Activated T-helper 17 cell treated with anti-CD3 and anti-CD28 coated beads, Interleukin-2, amount 50 U/mL, for 72 hours (primary cell): Measurements from ENCODE around the gene MOGAT2. TPM values are rescaled to one million over a fixed set of nuclear protein-coding genes. Genes with fewer than 3 reads are reported as not detected.
"Not testable (repeated sequence)": the region's sequence is repeated elsewhere in the genome, so short reads cannot be mapped to it uniquely, and the experiment has no call there.

Experiments
- ATAC-seq: fragments of 150-1000 bp; cut with Tn5 transposase; replicated peaks from 2 replicates; pipeline ENCODE4 v1.10.0; 2021; ENCODE audit warnings: mild to moderate bottlenecking, moderate library complexity
- H3K27ac Mint-ChIP-seq: one replicate; pipeline ENCODE4 v1.8.0; 2022; ENCODE audit warnings: mixed read lengths
- H3K27me3 Mint-ChIP-seq: one replicate; pipeline ENCODE4 v1.8.0; 2022; ENCODE audit warnings: mixed read lengths
- H3K36me3 Mint-ChIP-seq: one replicate; pipeline ENCODE4 v1.8.0; 2022; ENCODE audit warnings: low read depth, mild to moderate bottlenecking, mixed read lengths
- H3K4me1 Mint-ChIP-seq: one replicate; pipeline ENCODE4 v1.8.0; 2022; ENCODE audit warnings: mixed read lengths
- H3K4me3 Mint-ChIP-seq: one replicate; pipeline ENCODE4 v1.8.0; 2022; ENCODE audit warnings: mild to moderate bottlenecking, mixed read lengths
- H3K9me3 Mint-ChIP-seq: one replicate; pipeline ENCODE4 v1.8.0; 2022; ENCODE audit warnings: mixed read lengths
- total RNA-seq, 2 donors: library from RNA; stranded (reverse); gene quantifications; one replicate each; pipeline ENCODE4 v1.2.3, GENCODE V29; 2022

MOGAT2 gene
- total RNA-seq, 2 donors from 2014 or later, result not detected

DNA sequence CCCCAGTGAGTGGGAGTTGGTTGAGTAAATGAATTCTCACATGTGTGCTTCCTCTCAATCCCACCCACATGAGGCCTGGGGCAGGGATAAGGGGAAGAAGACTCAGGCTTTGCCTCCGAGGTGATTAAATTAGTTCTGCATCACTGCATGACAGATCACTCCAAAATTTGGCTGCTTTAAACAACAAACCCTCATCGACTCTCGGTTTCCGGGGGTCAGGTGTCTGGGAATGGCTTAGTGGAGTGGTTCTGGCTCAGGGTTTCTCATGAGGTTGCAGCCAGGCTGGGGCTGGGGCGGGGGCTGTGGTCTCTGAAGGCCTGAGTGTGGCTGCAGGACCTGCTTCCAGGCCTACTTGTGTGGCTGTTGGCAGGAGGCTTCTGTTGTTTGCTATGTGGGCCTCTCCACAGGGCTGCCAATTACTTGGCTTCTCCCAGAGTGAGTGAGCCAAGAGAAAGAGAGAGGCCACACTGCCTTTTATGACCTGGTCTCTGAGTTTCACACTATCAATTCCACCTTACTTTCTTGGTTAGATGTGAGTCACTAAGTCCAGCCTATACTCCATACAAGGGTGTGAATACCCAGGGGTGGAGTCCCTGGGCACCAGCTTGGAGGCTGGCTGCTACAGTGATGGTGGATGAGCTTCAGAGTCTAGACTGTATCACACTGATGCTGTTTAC, 15.9 kb downstream of the MOGAT2 start:
- Mint-ChIP-seq H3K4me3 (no peak overlapping the region), H3K27ac (no peak overlapping the region), H3K27me3 (peaks cover 12% of the 10 kb centered on the region), H3K36me3 (no peaks in the 10 kb centered on the region), H3K4me1 (peaks cover 4% of the 10 kb centered on the region), H3K9me3 (no peaks in the 10 kb centered on the region)
- peak; percentile 94 for ATAC-seq

DNA sequence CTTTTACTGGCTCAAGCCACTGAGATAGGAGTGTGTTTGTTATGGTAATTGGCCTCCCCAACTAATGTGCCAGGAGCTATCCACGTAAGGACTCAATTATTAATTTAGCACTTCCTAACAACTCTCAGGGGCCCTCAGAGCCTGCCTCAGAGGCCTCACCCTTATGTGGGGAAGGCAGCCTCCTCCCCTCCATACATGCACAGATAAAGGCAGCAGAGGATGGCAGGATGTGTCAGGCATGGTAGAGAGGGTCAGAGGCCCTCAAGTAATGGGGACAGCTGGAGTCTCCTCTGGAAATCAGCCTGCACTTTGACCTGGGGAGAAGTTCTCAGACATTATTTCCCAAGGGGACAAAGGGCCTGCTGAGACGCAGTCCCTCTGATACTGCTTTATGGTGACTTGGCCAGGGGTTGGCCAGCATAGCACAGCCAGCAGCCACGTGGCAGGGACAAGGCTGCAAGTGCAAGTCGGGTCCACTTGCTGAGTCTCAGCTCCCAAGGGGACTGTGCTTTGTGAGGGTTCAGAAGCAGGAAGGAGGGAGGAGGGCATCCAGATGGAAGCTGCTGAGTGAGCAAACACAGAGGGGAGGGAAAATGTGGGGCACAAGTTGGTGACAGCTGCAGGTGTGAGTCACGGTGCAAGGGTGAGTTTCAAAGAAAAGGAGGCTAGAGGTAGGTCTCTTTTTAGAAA, 17.0 kb downstream of the MOGAT2 start:
- no peak overlapping the region for H3K4me3 Mint-ChIP-seq
- ATAC-seq, result no peak
- no peaks in the 10 kb centered on the region for H3K36me3 Mint-ChIP-seq
- H3K4me1 Mint-ChIP-seq, result peaks cover 4% of the 10 kb centered on the region
- no peaks in the 10 kb centered on the region for H3K9me3 Mint-ChIP-seq
- peaks cover 12% of the 10 kb centered on the region for H3K27me3 Mint-ChIP-seq
- no peak overlapping the region for H3K27ac Mint-ChIP-seq

DNA sequence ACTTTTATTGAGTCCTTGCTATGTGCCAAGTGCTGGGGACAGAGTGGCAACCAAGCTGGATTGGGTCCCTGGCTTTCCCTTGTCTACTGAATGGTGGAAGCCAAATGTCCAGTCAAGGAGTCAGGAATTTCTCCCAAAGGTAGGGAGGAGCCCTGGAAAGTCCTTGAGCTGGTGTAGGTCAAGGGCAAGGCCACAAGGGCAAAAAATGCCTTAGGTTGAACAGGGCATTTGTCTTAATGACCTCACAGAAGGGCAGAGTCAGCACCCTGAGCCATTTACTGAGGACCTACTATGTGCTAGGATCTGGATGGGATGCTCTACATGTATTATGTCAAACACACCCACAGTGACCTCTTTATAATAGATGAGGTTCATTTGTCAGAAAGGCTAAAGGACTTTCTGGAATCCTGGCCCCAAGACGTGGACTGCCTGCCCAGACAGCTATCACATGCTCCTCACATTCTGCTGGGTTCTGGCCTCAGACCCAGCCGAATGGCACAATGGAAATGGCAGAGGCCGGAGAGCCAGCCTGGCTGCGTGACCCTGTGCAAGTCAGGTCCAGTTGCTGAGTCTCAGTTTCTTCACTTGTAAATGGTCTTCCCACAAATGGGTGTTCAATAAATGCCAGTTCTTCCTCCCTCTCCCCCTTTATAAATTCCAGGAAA, 17.7 kb downstream of the MOGAT2 start:
- Mint-ChIP-seq H3K4me1 (peaks cover 4% of the 10 kb centered on the region), H3K36me3 (no peaks in the 10 kb centered on the region), H3K4me3 (no peak overlapping the region), H3K9me3 (no peaks in the 10 kb centered on the region), H3K27ac (no peak overlapping the region), H3K27me3 (peaks cover 12% of the 10 kb centered on the region)
- ATAC-seq, result no peak

DNA sequence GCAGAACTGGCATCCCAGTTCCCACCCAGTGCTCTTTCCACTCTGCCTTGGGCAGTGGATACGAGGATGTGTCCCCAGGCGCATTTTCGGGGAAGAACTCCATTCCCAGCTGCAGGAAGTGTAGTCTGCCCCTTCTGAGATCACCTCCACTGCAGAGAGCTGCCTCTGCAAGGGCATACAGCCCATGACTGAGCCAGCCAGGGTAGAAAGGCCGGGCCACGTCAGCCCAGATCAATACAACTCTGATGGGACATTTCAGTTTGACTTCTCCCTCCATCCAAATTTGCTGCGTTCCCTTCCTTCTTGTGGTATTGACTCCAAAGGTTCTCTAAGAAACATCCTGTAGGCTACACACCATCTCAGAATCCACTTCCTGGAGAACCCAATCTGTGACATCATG, 19.7 kb downstream of the MOGAT2 start:
- Mint-ChIP-seq H3K9me3 (no peaks in the 10 kb centered on the region), H3K27ac (no peak overlapping the region), H3K4me3 (no peak overlapping the region), H3K4me1 (peaks cover 4% of the 10 kb centered on the region), H3K27me3 (peaks cover 12% of the 10 kb centered on the region), H3K36me3 (no peaks in the 10 kb centered on the region)
- ATAC-seq, result no peak

DNA sequence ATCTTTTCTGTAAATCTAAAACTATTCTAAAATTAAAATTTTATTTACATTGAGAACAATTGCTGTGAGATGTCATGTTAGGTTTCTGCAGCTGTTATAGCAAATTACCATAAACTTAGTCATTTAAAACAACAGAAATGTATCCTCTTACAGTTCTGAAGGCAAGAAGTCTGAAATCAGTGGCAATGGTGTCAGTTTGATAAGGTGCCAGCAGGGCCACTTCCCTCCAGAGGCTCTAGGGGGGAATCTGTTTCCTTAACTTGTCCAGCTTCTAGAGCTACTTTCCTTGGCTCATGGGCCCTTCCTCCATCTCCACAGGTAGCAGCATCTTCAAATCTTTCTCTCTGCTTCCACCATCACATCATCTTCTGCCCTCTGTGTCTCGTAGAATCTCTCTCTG, 23.0 kb downstream of the MOGAT2 start:
- peaks cover 18% of the 10 kb centered on the region for H3K27me3 Mint-ChIP-seq
- H3K27ac Mint-ChIP-seq, result no peak overlapping the region
- no peak for ATAC-seq
- H3K9me3 Mint-ChIP-seq, result no peaks in the 10 kb centered on the region
- H3K4me3 Mint-ChIP-seq, result no peak overlapping the region
- H3K4me1 Mint-ChIP-seq, result no peaks in the 10 kb centered on the region
- no peaks in the 10 kb centered on the region for H3K36me3 Mint-ChIP-seq

DNA sequence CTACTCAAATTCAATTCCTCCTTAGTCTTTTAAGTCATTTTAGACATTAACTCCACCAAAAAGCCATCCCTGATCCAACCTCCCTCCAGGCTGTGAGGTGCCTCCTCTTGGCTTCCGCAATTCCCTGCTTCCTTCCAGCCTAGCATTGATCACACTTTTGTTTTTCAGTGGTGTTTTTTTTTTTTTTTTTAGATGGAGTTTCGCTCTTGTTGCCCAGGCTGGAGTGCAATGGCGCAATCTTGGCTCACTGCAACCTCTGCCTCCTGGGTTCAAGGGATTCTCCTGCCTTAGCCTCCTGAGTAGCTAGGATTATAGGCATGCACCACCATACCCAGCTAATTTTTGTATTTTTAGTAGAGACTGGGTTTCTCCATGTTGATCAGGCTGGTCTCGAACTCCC, 25.5 kb downstream of the MOGAT2 start:
- H3K4me1 Mint-ChIP-seq, H3K27ac Mint-ChIP-seq, H3K9me3 Mint-ChIP-seq, H3K36me3 Mint-ChIP-seq, H3K4me3 Mint-ChIP-seq, ATAC-seq: not testable (repeated sequence)
- peaks cover 17% of the 10 kb centered on the region for H3K27me3 Mint-ChIP-seq

DNA sequence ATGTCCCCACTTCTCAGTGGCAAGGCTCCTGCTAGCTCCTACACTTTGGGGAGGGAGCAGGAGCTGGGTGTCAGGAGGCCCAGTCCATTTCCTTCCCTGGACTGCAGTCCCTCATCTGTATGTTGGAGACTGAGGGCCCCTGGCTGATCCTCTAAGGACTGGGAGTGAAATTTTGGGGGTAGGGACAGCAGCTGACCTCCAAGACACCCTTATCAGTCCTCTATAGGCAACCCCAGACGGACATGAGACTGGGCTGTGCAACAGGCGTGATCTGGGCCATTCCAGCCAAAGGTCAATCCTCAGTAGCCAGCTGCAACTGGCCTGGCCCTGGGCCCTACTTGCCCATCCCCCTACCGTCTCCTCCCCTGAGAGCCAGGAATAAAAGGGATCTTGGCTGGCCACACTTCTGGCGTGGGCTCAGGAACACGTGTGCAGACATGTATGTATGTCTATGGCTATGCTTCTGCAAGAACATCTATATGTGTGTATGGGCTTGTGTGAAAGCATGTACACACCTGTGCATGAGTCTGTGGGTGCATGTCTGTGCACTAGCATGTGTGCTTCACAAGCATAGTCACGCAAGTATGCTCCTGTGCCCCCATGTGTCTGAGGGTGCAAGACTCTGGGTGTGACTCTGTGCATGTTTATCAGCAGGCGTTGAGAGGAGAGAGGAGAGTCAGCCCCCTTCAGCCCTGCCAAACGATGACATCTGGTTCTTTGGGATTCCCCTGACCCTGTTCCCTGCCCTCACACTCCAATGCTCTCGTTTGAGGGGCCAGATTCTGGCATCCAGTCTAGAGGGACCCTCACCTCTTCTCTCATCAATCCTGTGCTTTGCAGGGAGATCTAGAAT, 26.3 kb downstream of the MOGAT2 start:
- Mint-ChIP-seq H3K36me3 (no peaks in the 10 kb centered on the region), H3K4me1 (no peaks in the 10 kb centered on the region), H3K27ac (no peak overlapping the region), H3K27me3 (peaks cover 17% of the 10 kb centered on the region), H3K9me3 (no peaks in the 10 kb centered on the region), H3K4me3 (no peak overlapping the region)
- no peak for ATAC-seq

DNA sequence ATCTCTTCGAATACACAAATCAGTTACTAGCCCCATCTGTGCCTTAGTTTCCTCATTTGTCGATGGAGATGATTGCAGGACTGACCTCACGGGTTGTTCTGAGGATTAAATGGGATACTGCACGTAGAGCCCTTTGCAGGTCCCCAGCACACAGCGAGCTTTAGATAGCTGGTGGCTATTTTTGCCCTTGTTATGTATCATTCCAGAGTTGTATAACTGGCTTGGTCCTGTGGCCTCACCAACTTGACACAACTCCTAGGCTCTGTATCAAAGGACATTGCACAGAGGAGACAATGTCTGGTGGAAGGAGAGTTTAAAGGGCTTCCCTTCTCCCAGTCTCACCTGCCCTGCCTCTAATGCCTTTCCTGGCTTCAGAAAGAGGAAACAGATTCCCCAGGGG, 28.2 kb downstream of the MOGAT2 start:
- Mint-ChIP-seq H3K36me3 (no peaks in the 10 kb centered on the region), H3K9me3 (no peaks in the 10 kb centered on the region), H3K4me3 (no peak overlapping the region), H3K27ac (no peak overlapping the region), H3K4me1 (no peaks in the 10 kb centered on the region), H3K27me3 (peaks cover 17% of the 10 kb centered on the region)
- ATAC-seq, result no peak

DNA sequence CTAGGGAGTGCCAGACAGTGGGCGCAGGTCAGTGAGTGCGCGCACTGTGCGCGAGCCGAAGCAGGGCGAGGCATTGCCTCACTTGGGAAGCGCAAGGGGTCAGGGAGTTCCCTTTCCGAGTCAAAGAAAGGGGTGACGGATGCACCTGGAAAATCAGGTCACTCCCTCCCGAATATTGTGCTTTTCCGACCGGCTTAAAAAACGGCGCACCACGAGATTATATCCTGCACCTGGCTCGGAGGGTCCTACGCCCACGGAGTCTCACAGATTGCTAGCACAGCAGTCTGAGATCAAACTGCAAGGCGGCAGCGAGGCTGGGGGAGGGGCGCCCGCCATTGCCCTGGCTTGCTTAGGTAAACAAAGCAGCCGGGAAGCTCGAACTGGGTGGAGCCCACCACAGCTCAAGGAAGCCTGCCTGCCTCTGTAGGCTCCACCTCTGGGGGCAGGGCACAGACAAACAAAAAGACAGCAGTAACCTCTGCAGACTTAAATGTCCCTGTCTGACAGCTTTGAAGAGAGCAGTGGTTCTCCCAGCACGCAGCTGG, 31.2 kb downstream of the MOGAT2 start:
- H3K9me3 Mint-ChIP-seq, ATAC-seq, H3K36me3 Mint-ChIP-seq, H3K4me1 Mint-ChIP-seq, H3K27ac Mint-ChIP-seq, H3K4me3 Mint-ChIP-seq: not testable (repeated sequence)
- peaks cover 13% of the 10 kb centered on the region for H3K27me3 Mint-ChIP-seq

DNA sequence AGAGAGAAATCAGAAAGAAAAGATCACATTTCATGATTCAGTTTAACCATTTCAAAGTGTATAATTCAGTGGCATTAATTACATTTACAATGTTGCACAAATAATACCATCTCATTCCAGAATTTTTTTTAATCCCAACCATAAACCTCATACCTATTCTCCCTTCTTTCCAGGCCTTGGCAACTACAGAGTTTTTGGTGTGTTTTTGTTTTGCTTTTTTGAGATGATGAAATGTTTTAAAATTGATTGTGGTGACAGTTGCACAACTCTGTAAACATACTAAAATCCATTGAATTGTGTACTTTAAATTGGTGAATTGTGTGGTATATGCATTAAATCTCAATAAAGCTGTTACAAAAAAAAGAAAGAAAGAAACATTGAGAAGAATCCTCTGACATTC, 37.3 kb downstream of the MOGAT2 start:
- H3K4me3 Mint-ChIP-seq, H3K4me1 Mint-ChIP-seq, H3K27me3 Mint-ChIP-seq, ATAC-seq, H3K9me3 Mint-ChIP-seq, H3K36me3 Mint-ChIP-seq, H3K27ac Mint-ChIP-seq: not testable (repeated sequence)

DNA sequence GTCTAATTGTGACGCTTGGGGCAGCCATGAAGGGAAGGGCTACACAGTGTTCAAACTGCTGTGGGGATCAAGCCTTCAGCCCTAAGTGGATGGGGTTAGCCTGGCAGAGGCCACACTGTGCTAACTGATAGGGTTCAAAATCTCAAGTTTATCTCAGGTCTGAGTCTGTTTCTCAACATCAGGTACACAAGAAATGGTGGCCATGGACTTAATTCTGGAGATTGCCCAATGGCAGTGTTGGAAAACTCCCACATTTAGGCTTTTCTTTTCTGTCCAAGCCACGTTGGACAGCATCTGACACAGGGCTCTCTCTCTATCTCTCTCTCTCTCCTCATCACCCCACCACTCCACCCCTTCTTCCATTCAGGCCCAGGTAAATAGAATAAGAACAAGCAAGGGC, 40.0 kb downstream of the MOGAT2 start:
- Mint-ChIP-seq H3K27me3 (no peaks in the 10 kb centered on the region), H3K27ac (no peak overlapping the region), H3K9me3 (no peaks in the 10 kb centered on the region), H3K4me1 (no peaks in the 10 kb centered on the region), H3K36me3 (no peaks in the 10 kb centered on the region), H3K4me3 (no peak overlapping the region)
- ATAC-seq, result no peak

DNA sequence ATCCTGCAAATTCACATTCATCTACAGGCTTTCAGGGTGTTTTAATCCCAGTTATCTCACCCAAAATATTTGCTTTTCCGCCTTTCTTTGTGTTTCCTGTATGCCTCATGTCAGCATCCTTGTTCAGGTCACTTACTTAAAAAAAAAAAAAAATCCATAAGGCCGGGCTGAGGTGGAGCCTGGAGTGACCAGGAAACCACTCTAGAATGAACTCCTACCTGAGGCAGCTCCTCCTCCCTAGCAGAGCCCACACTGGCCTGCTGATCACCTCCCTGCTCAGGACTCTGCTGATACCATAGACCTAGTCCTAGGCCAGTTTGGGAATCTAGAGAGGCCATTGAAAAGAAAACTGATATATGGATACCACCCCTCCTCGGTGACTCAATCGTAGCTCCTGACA, 42.2 kb downstream of the MOGAT2 start:
- Mint-ChIP-seq H3K36me3 (no peaks in the 10 kb centered on the region), H3K27me3 (no peaks in the 10 kb centered on the region), H3K4me1 (no peaks in the 10 kb centered on the region), H3K9me3 (no peaks in the 10 kb centered on the region), H3K4me3 (no peak overlapping the region), H3K27ac (no peak overlapping the region)
- ATAC-seq, result no peak

DNA sequence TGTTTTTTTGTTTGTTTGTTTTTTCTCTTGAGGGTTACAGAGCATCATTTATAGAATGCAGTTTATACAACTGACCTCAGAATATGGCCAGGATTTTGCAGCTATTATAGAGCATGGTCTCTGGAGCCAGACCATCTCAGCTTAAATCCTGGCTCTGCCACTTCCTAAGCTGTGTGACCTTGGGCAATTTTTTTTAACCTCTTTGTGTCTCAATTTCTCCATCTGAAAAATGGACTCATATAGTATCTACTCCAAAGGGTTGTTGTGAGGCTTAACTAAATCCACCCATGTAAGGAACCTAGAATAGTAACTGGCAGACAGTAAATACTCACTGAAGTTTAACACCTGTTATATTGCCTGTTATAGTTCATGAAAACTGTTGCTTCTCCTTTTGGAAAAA, 42.6 kb downstream of the MOGAT2 start:
- Mint-ChIP-seq H3K4me3 (no peak overlapping the region), H3K27ac (no peak overlapping the region), H3K27me3 (no peaks in the 10 kb centered on the region), H3K36me3 (no peaks in the 10 kb centered on the region), H3K9me3 (no peaks in the 10 kb centered on the region), H3K4me1 (no peaks in the 10 kb centered on the region)
- no peak for ATAC-seq

DNA sequence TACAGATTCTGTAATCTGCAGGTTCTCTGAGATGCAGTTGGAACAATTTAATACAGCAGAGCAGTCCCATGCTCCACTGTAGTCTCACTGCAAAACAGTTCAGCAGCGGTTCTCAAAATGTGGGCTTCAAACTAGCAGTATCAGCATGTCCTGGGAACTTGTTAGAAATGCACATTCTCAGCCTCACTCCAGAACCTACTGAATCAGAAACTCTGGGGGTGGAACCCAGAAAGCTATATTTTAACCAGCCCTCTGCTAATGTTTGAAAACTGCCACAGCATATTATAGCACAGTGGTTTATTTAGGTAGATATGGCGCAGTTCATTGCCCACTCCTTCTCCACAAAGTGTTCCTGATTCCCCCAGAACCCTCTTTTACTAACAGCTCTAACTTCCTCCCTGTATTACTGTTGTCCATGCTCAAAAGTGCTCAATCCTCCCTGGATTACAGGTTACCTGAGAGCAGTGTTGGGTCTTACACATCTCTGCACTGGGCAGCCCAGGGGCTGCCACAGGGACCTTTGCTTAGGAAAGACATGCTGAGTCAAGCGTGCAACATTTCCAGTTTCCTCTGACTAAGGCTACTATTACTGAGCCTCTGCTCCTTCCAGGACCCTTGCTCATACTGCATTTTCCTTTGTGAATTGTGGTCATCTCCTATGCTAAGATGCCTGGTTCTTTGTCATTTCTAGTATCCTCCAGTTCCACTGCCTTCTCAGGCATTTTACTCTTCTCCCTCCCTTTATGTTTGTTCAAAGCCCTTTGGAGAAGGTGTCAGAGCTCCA, 43.3 kb downstream of the MOGAT2 start:
- Mint-ChIP-seq H3K36me3 (no peaks in the 10 kb centered on the region), H3K9me3 (no peaks in the 10 kb centered on the region), H3K27ac (no peak overlapping the region), H3K4me1 (no peaks in the 10 kb centered on the region), H3K4me3 (no peak overlapping the region), H3K27me3 (no peaks in the 10 kb centered on the region)
- ATAC-seq, result peak; percentile 73
